Thyroid gland (tissue), 4 donors: ENCODE results near the gene AMN. TPM values are rescaled to one million over a fixed set of nuclear protein-coding genes. Genes with fewer than 3 reads are reported as not detected.

Source experiments
- DNase-seq, 2 donors: peaks; one replicate each; pipeline ENCODE4 v3.0.0-alpha.2; 2019
- H3K27ac ChIP-seq, 3 donors: fragments of 200-600 bp; sonication (generic); 1 replicate in 2 of 3; 2 replicates in 1 of 3; pipeline ENCODE4 v1.5.1; 2016 to 2019; ENCODE audit warnings: mild to moderate bottlenecking in 1 of 3, moderate library complexity in 1 of 3
- H3K27me3 ChIP-seq: fragments of 200-600 bp; sonication (generic); one replicate; pipeline ENCODE4 v1.5.1; 2019
- H3K36me3 ChIP-seq, 2 donors: fragments of 200-600 bp; sonication (generic); one replicate each; pipeline ENCODE4 v1.5.1; 2016 to 2019
- H3K4me1 ChIP-seq, 2 donors: fragments of 200-600 bp; sonication (generic); one replicate each; pipeline ENCODE4 v1.5.1; 2017 to 2019
- H3K4me3 ChIP-seq, 3 donors: fragments of 200-600 bp; sonication (generic); replicated peaks in 1 of 3; 1 replicate in 2 of 3; 2 replicates in 1 of 3; pipeline ENCODE4 v1.5.1; 2016; ENCODE audit warnings: mild to moderate bottlenecking in 1 of 3
- H3K9me3 ChIP-seq: fragments of 200-600 bp; sonication (generic); one replicate; pipeline ENCODE4 v1.5.1; 2017
- CTCF ChIP-seq, 6 experiments: fragments of 200-600 bp in 3 of 6; fragments of 450-650 bp in 3 of 6; sonication (generic) in 3 of 6; IDR thresholded peaks; one replicate each; pipeline ENCODE4 v1.5.1; 2016 to 2019; ENCODE audit warnings: antibody characterized with exemption in 6 of 6, mild to moderate bottlenecking in 2 of 6, inconsistent platforms in 1 of 6, moderate library complexity in 1 of 6
- POLR2A ChIP-seq, 2 donors: fragments of 450-650 bp; IDR thresholded peaks; one replicate each; pipeline ENCODE4 v1.6.1; 2017; ENCODE audit warnings: antibody characterized with exemption in 2 of 2, mild to moderate bottlenecking in 2 of 2, moderate library complexity in 1 of 2
- WGBS, 2 donors: methylation state at CpG; one replicate each; pipeline ENCODE4 v1.1.5; 2017; 5-methylcytosine and 5-hydroxymethylcytosine counted together
- intact Hi-C: fragments of 100-400 bp; cut with DNase I; formaldehyde crosslinking; loops from one replicate; pipeline ENCODE4 v1.15.1; 2023
- total RNA-seq, 4 donors: library from RNA; depleted of rRNA; stranded (reverse); fragments of >200 nt; gene quantifications; one replicate each; pipeline ENCODE4 v1.2.3, GENCODE V29; 2016

AMN gene
- total RNA-seq, 4 donors from 2014 or later, result 1.3 to 18.8 (median 3.3) TPM

GRCh38 chr14:102915292-102916110, 7.0 kb upstream of the AMN start:
- H3K27me3 ChIP-seq, result no peaks in the 10 kb centered on the region
- DNase-seq, result no peak
- no peaks in the 10 kb centered on the region for H3K36me3 ChIP-seq
- TF ChIP-seq POLR2A (IDR thresholded peaks at IDR 0.05) (no peak), CTCF (IDR thresholded peaks at IDR 0.05) (no peak)
- no peaks in the 10 kb centered on the region for H3K4me1 ChIP-seq
- WGBS, 2 donors, result 85% methylated on average over 18 to 19 of the region's 19 CpGs
- no peak overlapping the region for H3K27ac ChIP-seq
- intact Hi-C loops, result loop anchor here (5.0 kb wide), 1 partner anchor 218 kb away; no protein-coding TSS in a partner anchor
- H3K4me3 ChIP-seq, result no peak overlapping the region
- no peaks in the 10 kb centered on the region for H3K9me3 ChIP-seq

GRCh38 chr14:102916347-102917055, 6.0 kb upstream of the AMN start:
- H3K27me3 ChIP-seq, result no peaks in the 10 kb centered on the region
- WGBS, 2 donors, result 69 to 93% methylated on average over 11 to 17 of the region's 18 CpGs
- H3K36me3 ChIP-seq, result no peaks in the 10 kb centered on the region
- H3K4me1 ChIP-seq, result no peaks in the 10 kb centered on the region
- H3K9me3 ChIP-seq, result no peaks in the 10 kb centered on the region
- DNase-seq, result no peak
- intact Hi-C loops, result loop anchor here (5.0 kb wide), 1 partner anchor 219 kb away; no protein-coding TSS in a partner anchor
- H3K4me3 ChIP-seq, result no peak overlapping the region
- H3K27ac ChIP-seq, result no peak overlapping the region
- TF ChIP-seq CTCF (IDR thresholded peaks at IDR 0.05) (no peak), POLR2A (IDR thresholded peaks at IDR 0.05) (no peak)

GRCh38 chr14:102917056-102917385, 5.4 kb upstream of the AMN start:
- no peaks in the 10 kb centered on the region for H3K9me3 ChIP-seq
- WGBS, 2 donors, result 98 to 100% methylated on average over 3 to 6 of the region's 6 CpGs
- intact Hi-C loops, result loop anchor here (5.0 kb wide), 1 partner anchor 220 kb away; no protein-coding TSS in a partner anchor
- TF ChIP-seq CTCF (IDR thresholded peaks at IDR 0.05) (no peak), POLR2A (IDR thresholded peaks at IDR 0.05) (no peak)
- H3K36me3 ChIP-seq, result no peaks in the 10 kb centered on the region
- H3K4me3 ChIP-seq, result no peak overlapping the region
- H3K27me3 ChIP-seq, result no peaks in the 10 kb centered on the region
- H3K4me1 ChIP-seq, result no peaks in the 10 kb centered on the region
- DNase-seq, result no peak
- H3K27ac ChIP-seq, result no peak overlapping the region

- Histone ChIP-seq H3K9me3 (no peaks in the 10 kb centered on the region), H3K36me3 (no peaks in the 10 kb centered on the region), H3K27me3 (peaks cover 2% of the 10 kb centered on the region), H3K4me3 (no peak overlapping the region), H3K27ac (no peak overlapping the region), H3K4me1 (peaks cover 0 to under 1% of the 10 kb centered on the region in 2 donors)
- 39 to 78% methylated on average over 5 to 12 of the region's 12 CpGs for WGBS, 2 donors
- intact Hi-C loops, result loop anchor here (5.0 kb wide), 1 partner anchor 220 kb away; no protein-coding TSS in a partner anchor
- TF ChIP-seq POLR2A (IDR thresholded peaks at IDR 0.05) (no peak), CTCF (IDR thresholded peaks at IDR 0.05) (peak in 5 of 6 experiments; percentile 23 to 74 (median 63))
- peak; percentile 62 to 65 for DNase-seq
Observed at GRCh38 chr14:102917469-102918211, 4.8 kb upstream of the AMN start.
